ENCODE measurements around the gene UBE2B.
"Not testable (repeated sequence)": the region's sequence is repeated elsewhere in the genome, so short reads cannot be mapped to it uniquely, and the experiment has no call there.

Gene UBE2B

GRCh38 chr5:134370871-134371833 lies at the start of gene UBE2B:
UBE2B (plus strand) TSS chr5:134371569; CDS start chr5:134371596, 27 bp downstream.
- DNase-seq (ENCODE audit: low spot score): peak; percentile 99

GRCh38 chr5:134327327-134327726 lies 44.0 kb upstream of the UBE2B start:
- no peak for DNase-seq (ENCODE audit: low spot score)

GRCh38 chr5:134328619-134329018 lies 42.8 kb upstream of the UBE2B start:
- DNase-seq (ENCODE audit: low spot score): no peak

- DNase-seq (ENCODE audit: low spot score): not testable (repeated sequence)
Measured at GRCh38 chr5:134336833-134337232, 34.5 kb upstream of the UBE2B start.

- not testable (repeated sequence) for DNase-seq (ENCODE audit: low spot score)
Measured at GRCh38 chr5:134343500-134343899, 27.9 kb upstream of the UBE2B start.

- DNase-seq (ENCODE audit: low spot score): not testable (repeated sequence)
Measured at GRCh38 chr5:134345476-134345875, 25.9 kb upstream of the UBE2B start.

- no peak for DNase-seq (ENCODE audit: low spot score)
Measured at GRCh38 chr5:134345996-134346395, 25.4 kb upstream of the UBE2B start.

GRCh38 chr5:134349463-134349862 lies 21.9 kb upstream of the UBE2B start:
- DNase-seq (ENCODE audit: low spot score): no peak

GRCh38 chr5:134355681-134356080 lies 15.7 kb upstream of the UBE2B start:
- no peak for DNase-seq (ENCODE audit: low spot score)

- no peak for DNase-seq (ENCODE audit: low spot score)
Measured at GRCh38 chr5:134365604-134366003, 5.8 kb upstream of the UBE2B start.

- DNase-seq (ENCODE audit: low spot score): peak; percentile 68
Measured at GRCh38 chr5:134370311-134370870, 978 bp upstream of the UBE2B start.

- DNase-seq (ENCODE audit: low spot score): peak; percentile 39
Measured at GRCh38 chr5:134371834-134372340, 518 bp downstream of the UBE2B start.

- not testable (repeated sequence) for DNase-seq (ENCODE audit: low spot score)
Measured at GRCh38 chr5:134373633-134374032, 2.3 kb downstream of the UBE2B start.

- DNase-seq (ENCODE audit: low spot score): no peak
Measured at GRCh38 chr5:134374232-134374631, 2.9 kb downstream of the UBE2B start.

- no peak for DNase-seq (ENCODE audit: low spot score)
Measured at GRCh38 chr5:134380346-134380745, 9.0 kb downstream of the UBE2B start.

- not testable (repeated sequence) for DNase-seq (ENCODE audit: low spot score)
Measured at GRCh38 chr5:134382204-134382603, 10.8 kb downstream of the UBE2B start.

- DNase-seq (ENCODE audit: low spot score): no peak
Measured at GRCh38 chr5:134383980-134384697, 12.8 kb downstream of the UBE2B start.

- no peak for DNase-seq (ENCODE audit: low spot score)
Measured at GRCh38 chr5:134387443-134387842, 16.1 kb downstream of the UBE2B start.

GRCh38 chr5:134392301-134392700 lies 20.9 kb downstream of the UBE2B start:
- DNase-seq (ENCODE audit: low spot score): no peak

GRCh38 chr5:134394932-134395331 lies 23.6 kb downstream of the UBE2B start:
- DNase-seq (ENCODE audit: low spot score): no peak

- no peak for DNase-seq (ENCODE audit: low spot score)
Measured at GRCh38 chr5:134396274-134396673, 24.9 kb downstream of the UBE2B start.

GRCh38 chr5:134397196-134397595 lies 25.8 kb downstream of the UBE2B start:
- no peak for DNase-seq (ENCODE audit: low spot score)
